Esophagus muscularis mucosa (tissue), 4 donors: ENCODE measurements around the gene TBC1D5. TPM values are rescaled to one million over a fixed set of nuclear protein-coding genes. Genes with fewer than 3 reads are reported as not detected.

Source experiments
- DNase-seq: peaks from one replicate; pipeline ENCODE4 v3.0.0-alpha.2; 2017; ENCODE audit errors: extremely low spot score
- H3K27ac ChIP-seq, 4 donors: fragments of 200-600 bp; sonication (generic); replicated peaks in 1 of 4; 1 replicate in 3 of 4; 2 replicates in 1 of 4; pipeline ENCODE4 v1.5.1; 2016 to 2019; ENCODE audit warnings: mild to moderate bottlenecking in 1 of 4
- H3K27me3 ChIP-seq, 4 donors: fragments of 200-600 bp; sonication (generic); one replicate each; pipeline versions ENCODE4 v1.5.1 to v1.6.0; 2016 to 2019
- H3K36me3 ChIP-seq, 4 donors: fragments of 200-600 bp; sonication (generic); one replicate each; pipeline ENCODE4 v1.5.1; 2016 to 2019
- H3K4me1 ChIP-seq, 4 donors: fragments of 200-600 bp; sonication (generic); one replicate each; pipeline ENCODE4 v1.5.1; 2016 to 2019
- H3K4me3 ChIP-seq, 4 donors: fragments of 200-600 bp; sonication (generic); 1 replicate in 2 of 4; 2 replicates in 2 of 4; pipeline ENCODE4 v1.5.1; 2016 to 2019; ENCODE audit warnings: mild to moderate bottlenecking in 4 of 4, moderate library complexity in 1 of 4
- H3K9me3 ChIP-seq, 4 donors: fragments of 200-600 bp; sonication (generic); 1 replicate in 3 of 4; 2 replicates in 1 of 4; pipeline ENCODE4 v1.5.1; 2016 to 2019
- CTCF ChIP-seq, 3 experiments: fragments of 200-600 bp in 2 of 3; fragments of 450-650 bp in 1 of 3; sonication (generic) in 2 of 3; IDR thresholded peaks; one replicate each; pipeline ENCODE4 v1.5.1; 2017 to 2019; ENCODE audit warnings: antibody characterized with exemption in 3 of 3, mild to moderate bottlenecking in 2 of 3, moderate library complexity in 1 of 3
- EP300 ChIP-seq: sonication (generic); formaldehyde crosslinking; IDR thresholded peaks from one replicate; pipeline ENCODE4 v1.6.1; 2017; ENCODE audit warnings: antibody characterized with exemption
- POLR2A ChIP-seq: fragments of 450-650 bp; IDR thresholded peaks from one replicate; pipeline ENCODE4 v1.6.1; 2017; ENCODE audit warnings: antibody characterized with exemption, moderate library complexity, mild to moderate bottlenecking, low read depth
- POLR2AphosphoS5 ChIP-seq, 2 donors: sonication (generic); formaldehyde crosslinking; IDR thresholded peaks; one replicate each; pipeline ENCODE4 v1.6.1; 2017; ENCODE audit warnings: antibody characterized with exemption in 2 of 2
- WGBS: methylation state at CpG from one replicate; pipeline ENCODE4 v1.1.5; 2018; 5-methylcytosine and 5-hydroxymethylcytosine counted together
- intact Hi-C: fragments of 100-400 bp; cut with DNase I; formaldehyde crosslinking; loops from one replicate; pipeline ENCODE4 v1.15.1; 2023
- total RNA-seq, 4 donors: library from RNA; depleted of rRNA; stranded (reverse); fragments of >200 nt; gene quantifications; one replicate each; pipeline versions ENCODE4 v1.1.0 to v1.2.1, GENCODE V29; 2016

TBC1D5 gene
- total RNA-seq, 4 donors from 2014 or later = 54.0 to 83.1 (median 63.6) TPM

- 21% methylated on average over 3 of the region's 3 CpGs for WGBS
- H3K36me3 ChIP-seq = no peaks in the 10 kb centered on the region
These were observed 406.1 kb downstream of the TBC1D5 start for GRCh38 chr3:17336291-17336690.

GRCh38 chr3:17333893-17334292 is 408.5 kb downstream of the TBC1D5 start:
- H3K27ac ChIP-seq = no peak overlapping the region
- no peak for DNase-seq
- no peak overlapping the region for H3K4me3 ChIP-seq
- H3K36me3 ChIP-seq = no peaks in the 10 kb centered on the region
- no peaks in the 10 kb centered on the region for H3K27me3 ChIP-seq
- WGBS = 87% methylated on average over 2 of the region's 2 CpGs
- H3K4me1 ChIP-seq = peaks cover 5 to 11% (median 8%) of the 10 kb centered on the region in 4 donors
- intact Hi-C loops = no loop called here
- TF ChIP-seq EP300 (no peak), CTCF (IDR thresholded peaks at IDR 0.05) (no peak), POLR2A (no peak), POLR2AphosphoS5 (IDR thresholded peaks at IDR 0.05) (no peak)
- no peaks in the 10 kb centered on the region for H3K9me3 ChIP-seq

More at GRCh38 chr3:17336291-17336690, 406.1 kb downstream of the TBC1D5 start:
- H3K27me3 ChIP-seq = no peaks in the 10 kb centered on the region
- no peaks in the 10 kb centered on the region for H3K9me3 ChIP-seq
- TF ChIP-seq POLR2A (no peak), EP300 (no peak), CTCF (IDR thresholded peaks at IDR 0.05) (no peak), POLR2AphosphoS5 (IDR thresholded peaks at IDR 0.05) (no peak)
- peaks cover 5 to 11% (median 8%) of the 10 kb centered on the region in 4 donors for H3K4me1 ChIP-seq
- no peak for DNase-seq
- intact Hi-C loops = no loop called here
- H3K4me3 ChIP-seq = no peak overlapping the region
- H3K27ac ChIP-seq = no peak overlapping the region

GRCh38 chr3:17333446-17333845 is 409.0 kb downstream of the TBC1D5 start:
- WGBS = 73% methylated on average over 1 of the region's 1 CpG
- TF ChIP-seq EP300 (no peak), CTCF (IDR thresholded peaks at IDR 0.05) (no peak), POLR2AphosphoS5 (IDR thresholded peaks at IDR 0.05) (no peak), POLR2A (no peak)
- Histone ChIP-seq H3K36me3 (no peaks in the 10 kb centered on the region), H3K9me3 (no peaks in the 10 kb centered on the region), H3K27me3 (no peaks in the 10 kb centered on the region), H3K4me1 (peaks cover 5 to 11% (median 8%) of the 10 kb centered on the region in 4 donors), H3K27ac (no peak overlapping the region), H3K4me3 (no peak overlapping the region)
- no peak for DNase-seq
- intact Hi-C loops = no loop called here

GRCh38 chr3:17330660-17331059 is 411.8 kb downstream of the TBC1D5 start:
- Histone ChIP-seq H3K27ac (no peak overlapping the region), H3K9me3 (no peaks in the 10 kb centered on the region), H3K36me3 (peaks cover 0 to 4% (median 0%) of the 10 kb centered on the region in 4 donors), H3K4me1 (no peaks in the 10 kb centered on the region), H3K4me3 (no peak overlapping the region), H3K27me3 (no peaks in the 10 kb centered on the region)
- no peak for TF ChIP-seq POLR2AphosphoS5 (IDR thresholded peaks at IDR 0.05)
- no peak for TF ChIP-seq CTCF (IDR thresholded peaks at IDR 0.05)
- TF ChIP-seq POLR2A = no peak
- no peak for TF ChIP-seq EP300
- DNase-seq = no peak
- intact Hi-C loops = no loop called here

- Histone ChIP-seq H3K27ac (no peak overlapping the region), H3K4me3 (no peak overlapping the region), H3K27me3 (no peaks in the 10 kb centered on the region), H3K4me1 (no peaks in the 10 kb centered on the region), H3K9me3 (no peaks in the 10 kb centered on the region), H3K36me3 (peaks cover 0 to 4% (median 0%) of the 10 kb centered on the region in 4 donors)
- TF ChIP-seq EP300 = no peak
- no peak for TF ChIP-seq CTCF (IDR thresholded peaks at IDR 0.05)
- TF ChIP-seq POLR2AphosphoS5 (IDR thresholded peaks at IDR 0.05) = no peak
- no peak for TF ChIP-seq POLR2A
- intact Hi-C loops = no loop called here
- no peak for DNase-seq
- 100% methylated on average over 1 of the region's 1 CpG for WGBS
These were observed 412.5 kb downstream of the TBC1D5 start for GRCh38 chr3:17329927-17330326.
